WTC11 (cell line): Measurements from ENCODE around the gene BAIAP2L2. TPM values are rescaled to one million over a fixed set of nuclear protein-coding genes. Genes with fewer than 3 reads are reported as not detected.

ENCODE experiments used
- ATAC-seq: fragments of 200-7000 bp; cut with Tn5 transposase; 2 replicates; pipeline ENCODE4 v1.10.0; 2021; ENCODE audit warnings: mild to moderate bottlenecking, moderate library complexity
- CTCF ChIA-PET: fragments of 300-600 bp; sonication (Branson Sonifier 250); formaldehyde crosslinking; loops from one replicate; lab custom pipeline; 2021; ENCODE audit warnings: antibody characterized with exemption; lab: Charles Lee
- POLR2A ChIA-PET: fragments of 350-600 bp; sonication (Branson Sonifier 250); formaldehyde crosslinking; loops from one replicate; lab custom pipeline; 2021; ENCODE audit warnings: antibody characterized with exemption; lab: Charles Lee
- DNase-seq: peaks from one replicate; pipeline ENCODE4 v3.0.0; 2021; ENCODE audit warnings: low spot score
- H3K27ac Mint-ChIP-seq: 2 replicates; pipeline ENCODE4 v1.8.0; 2021; ENCODE audit warnings: mixed read lengths
- H3K27me3 Mint-ChIP-seq: 2 replicates; pipeline ENCODE4 v1.8.0; 2021; ENCODE audit warnings: low read depth, mild to moderate bottlenecking, moderate library complexity, mixed read lengths
- H3K36me3 Mint-ChIP-seq: 2 replicates; pipeline ENCODE4 v1.8.0; 2021; ENCODE audit warnings: mixed read lengths
- H3K4me1 Mint-ChIP-seq: 2 replicates; pipeline ENCODE4 v1.8.0; 2022; ENCODE audit warnings: mixed read lengths
- H3K4me3 Mint-ChIP-seq: 2 replicates; pipeline ENCODE4 v1.8.0; 2021; ENCODE audit warnings: mild to moderate bottlenecking, moderate library complexity, mixed read lengths
- H3K9me3 Mint-ChIP-seq: 2 replicates; pipeline ENCODE4 v1.8.0; 2021; ENCODE audit warnings: mixed read lengths
- CBFB ChIP-seq: sonication (generic); formaldehyde crosslinking; IDR thresholded peaks from 2 replicates; pipeline ENCODE4 v1.8.1; 2022; ENCODE audit warnings: mild to moderate bottlenecking, low read depth, missing genetic modification reagents
- CREM ChIP-seq: sonication (generic); formaldehyde crosslinking; IDR thresholded peaks from 2 replicates; pipeline ENCODE4 v1.8.1; 2022; ENCODE audit warnings: mild to moderate bottlenecking, missing genetic modification reagents, moderate library complexity
- CTCF ChIP-seq: fragments of 200-600 bp; IDR thresholded peaks from 2 replicates; pipeline ENCODE4 v1.8.0; 2022; ENCODE audit warnings: antibody characterized with exemption
- ETV6 ChIP-seq: sonication (generic); formaldehyde crosslinking; IDR thresholded peaks from 2 replicates; pipeline ENCODE4 v1.8.1; 2022; ENCODE audit warnings: mild to moderate bottlenecking, missing genetic modification reagents
- FOXK1 ChIP-seq: sonication (generic); formaldehyde crosslinking; IDR thresholded peaks from 2 replicates; pipeline ENCODE4 v1.8.0; 2022; ENCODE audit warnings: mild to moderate bottlenecking, moderate library complexity, missing genetic modification reagents
- NFE2L1 ChIP-seq: sonication (generic); formaldehyde crosslinking; IDR thresholded peaks from 2 replicates; pipeline ENCODE4 v1.8.1; 2023; ENCODE audit warnings: missing genetic modification reagents
- PRDM15 ChIP-seq: sonication (generic); formaldehyde crosslinking; IDR thresholded peaks from 2 replicates; pipeline ENCODE4 v1.8.0; 2022; ENCODE audit warnings: missing genetic modification reagents
- RORB ChIP-seq: fragments of 250-450 bp; sonication (Bioruptor Pico); IDR thresholded peaks from 2 replicates; pipeline ENCODE4 v1.9.0; 2021; ENCODE audit warnings: mild to moderate bottlenecking
- ZBTB21 ChIP-seq: sonication (generic); formaldehyde crosslinking; IDR thresholded peaks from 2 replicates; pipeline ENCODE4 v1.8.1; 2023; ENCODE audit warnings: mild to moderate bottlenecking, missing genetic modification reagents, borderline replicate concordance
- ZNF219 ChIP-seq: sonication (generic); formaldehyde crosslinking; IDR thresholded peaks from 2 replicates; pipeline ENCODE4 v1.8.0; 2023; ENCODE audit warnings: missing genetic modification reagents, mild to moderate bottlenecking, borderline replicate concordance
- ZNF232 ChIP-seq: sonication (generic); formaldehyde crosslinking; IDR thresholded peaks from 2 replicates; pipeline ENCODE4 v1.8.0; 2022; ENCODE audit warnings: mild to moderate bottlenecking, missing genetic modification reagents
- ZNF416 ChIP-seq: fragments of 250-450 bp; sonication (Bioruptor Pico); IDR thresholded peaks from 2 replicates; pipeline ENCODE4 v1.9.0; 2021; ENCODE audit warnings: mild to moderate bottlenecking, inconsistent platforms
- ZNF512 ChIP-seq: sonication (generic); formaldehyde crosslinking; IDR thresholded peaks from 2 replicates; pipeline ENCODE4 v1.8.1; 2022; ENCODE audit warnings: missing genetic modification reagents, borderline replicate concordance
- total RNA-seq: library from RNA; stranded (reverse); gene quantifications from 3 replicates; pipeline ENCODE4 v1.2.3, GENCODE V29; 2021
- TF ChIP-seq, protein P1 (sequence below): sonication (generic); formaldehyde crosslinking; IDR thresholded peaks from 2 replicates; pipeline ENCODE4 v1.8.0; 2022; ENCODE audit warnings: mild to moderate bottlenecking, missing genetic modification reagents
- TF ChIP-seq, protein P2 (sequence below): sonication (generic); formaldehyde crosslinking; IDR thresholded peaks from 2 replicates; pipeline ENCODE4 v1.8.1; 2023; ENCODE audit warnings: mild to moderate bottlenecking, missing genetic modification reagents
- TF ChIP-seq, protein P3 (sequence below): sonication (generic); formaldehyde crosslinking; IDR thresholded peaks from 2 replicates; pipeline ENCODE4 v1.8.0; 2023; ENCODE audit warnings: missing genetic modification reagents, mild to moderate bottlenecking, borderline replicate concordance

Gene BAIAP2L2
- total RNA-seq, 1 experiment from 2014 or later = 3.0 TPM

DNA sequence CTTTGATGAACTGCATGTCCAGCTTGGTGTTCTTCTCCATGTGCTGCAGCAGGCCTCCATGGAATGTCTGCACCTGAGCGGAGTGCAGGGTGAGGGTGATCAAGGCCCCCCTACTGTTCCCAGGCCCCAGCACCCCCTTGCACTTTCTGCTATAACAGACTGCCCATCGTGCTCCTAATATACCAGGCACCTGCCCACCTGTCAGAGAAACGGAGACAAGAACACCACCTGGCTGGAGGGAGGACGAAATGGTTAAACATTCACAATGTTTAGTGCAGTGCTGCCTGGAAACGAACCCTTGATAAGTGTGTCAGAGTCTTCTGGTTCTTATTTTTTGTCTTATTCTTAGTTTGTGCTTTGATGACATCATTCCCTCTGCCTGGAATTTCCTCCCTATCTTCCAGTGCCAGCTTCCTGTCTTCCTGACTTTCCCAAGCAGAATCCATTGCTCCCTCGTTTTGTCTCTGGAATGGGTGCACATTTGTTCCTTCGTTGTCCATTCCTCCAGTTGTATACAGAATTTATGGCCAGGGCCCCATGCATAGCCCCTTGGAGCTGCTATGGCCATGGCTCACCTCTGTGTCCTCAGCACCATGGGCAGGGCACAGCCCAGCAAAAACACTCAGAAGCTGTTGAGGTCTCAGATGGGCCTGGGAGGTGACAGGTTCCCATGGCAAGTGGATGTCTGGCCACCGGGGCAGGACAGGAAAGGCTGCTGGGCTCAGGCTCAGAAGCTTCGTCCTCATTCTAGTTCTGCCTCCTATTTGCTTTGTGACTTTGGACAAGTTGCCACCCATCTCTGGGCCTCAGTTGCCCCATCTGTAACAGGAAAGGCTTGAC is 11.9 kb downstream of the BAIAP2L2 start (continued):
- no peak for TF ChIP-seq ZNF512 (CRISPR knock-in tag)

DNA sequence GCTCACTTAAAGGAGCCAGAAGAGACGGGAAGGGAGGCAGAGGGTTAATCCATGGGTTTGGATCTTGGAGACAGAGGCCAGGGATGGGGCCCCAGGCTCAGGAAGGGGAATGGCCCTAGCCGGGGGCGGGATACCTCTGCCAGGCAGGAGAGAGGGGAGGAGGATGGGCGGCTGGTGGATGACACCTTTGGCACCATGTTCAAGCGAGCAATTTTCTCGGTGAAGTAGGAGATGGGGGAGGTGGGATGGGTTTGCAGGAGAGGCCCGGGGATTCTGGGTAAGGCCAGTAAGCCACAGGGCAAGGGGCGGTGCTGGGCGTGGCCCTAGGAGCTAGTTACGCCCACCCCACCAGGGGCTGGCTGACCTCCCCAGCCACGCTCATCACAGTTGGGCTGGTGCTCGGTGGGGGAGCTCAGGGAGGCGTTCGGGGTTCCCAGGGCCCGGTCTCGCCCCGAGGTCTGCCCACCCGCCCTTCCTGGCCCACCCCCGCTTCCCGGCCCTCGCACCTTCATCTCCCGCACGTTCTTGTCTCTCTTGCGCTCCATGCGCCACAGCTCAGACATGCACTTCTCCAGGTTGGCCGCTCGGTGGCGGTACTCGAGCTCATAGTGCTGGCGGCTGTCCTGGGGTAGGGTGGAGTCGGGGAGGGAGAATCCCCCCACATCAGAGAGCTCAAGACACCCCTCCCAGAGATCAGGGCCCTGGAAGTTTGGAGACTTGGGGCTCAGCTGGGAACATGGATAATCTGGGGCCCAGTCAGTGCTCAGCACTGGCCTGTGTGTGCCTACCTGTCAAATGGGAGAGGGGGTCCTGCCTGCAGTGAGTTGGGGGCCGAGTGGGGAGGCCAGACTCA is 12.7 kb downstream of the BAIAP2L2 start:
- H3K9me3 Mint-ChIP-seq = no peaks in the 10 kb centered on the region
- no peak overlapping the region for H3K27ac Mint-ChIP-seq
- peak; percentile 83 for DNase-seq
- peak overlapping the region; percentile 72 for H3K4me3 Mint-ChIP-seq
- CTCF ChIA-PET = interaction anchor here (0.5 to 9.9 kb wide), 86 partner anchors 14 to 1558 kb away, joined by 3 to 222 read pairs (median 5); partner anchors contain the start of genes BAIAP2L2, DMC1, GTPBP1 and MAFF
- POLR2A ChIA-PET = interaction anchor here (0.8 to 1.7 kb wide), 9 partner anchors 9 to 117 kb away, joined by 3 to 5 read pairs (median 5); partner anchors contain the start of genes BAIAP2L2 and PICK1
- no peaks in the 10 kb centered on the region; the same call in 1 of the 2 replicates for H3K36me3 Mint-ChIP-seq
- peaks cover 14% of the 10 kb centered on the region for H3K4me1 Mint-ChIP-seq
- peak; percentile 93 for ATAC-seq
- peaks cover 7% of the 10 kb centered on the region for H3K27me3 Mint-ChIP-seq
- TF ChIP-seq ETV6 (CRISPR knock-in tag) (0 out of 2 replicates have a peak, but pooled peaks have one; percentile 65), ZBTB21 (no peak; the same call in 1 of the 2 replicates), CTCF (peak; percentile 75), PRDM15 (no peak), CBFB (CRISPR knock-in tag) (no peak), ZNF416 (CRISPR knock-in tag) (no peak), NFE2L1 (CRISPR knock-in tag) (peak; percentile 66; the same call in 1 of the 2 replicates), FOXK1 (CRISPR knock-in tag) (0 out of 2 replicates have a peak, but pooled peaks have one; percentile 13), RORB (CRISPR knock-in tag) (no peak), ZNF219 (CRISPR knock-in tag) (no peak), ZNF232 (peak; percentile 83; the same call in 1 of the 2 replicates), CREM (CRISPR knock-in tag) (peak; percentile 50; the same call in 1 of the 2 replicates)
- TF ChIP-seq, protein P1, sequence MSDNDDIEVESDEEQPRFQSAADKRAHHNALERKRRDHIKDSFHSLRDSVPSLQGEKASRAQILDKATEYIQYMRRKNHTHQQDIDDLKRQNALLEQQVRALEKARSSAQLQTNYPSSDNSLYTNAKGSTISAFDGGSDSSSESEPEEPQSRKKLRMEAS (CRISPR knock-in tag) = peak; percentile 98
- TF ChIP-seq, protein P2, sequence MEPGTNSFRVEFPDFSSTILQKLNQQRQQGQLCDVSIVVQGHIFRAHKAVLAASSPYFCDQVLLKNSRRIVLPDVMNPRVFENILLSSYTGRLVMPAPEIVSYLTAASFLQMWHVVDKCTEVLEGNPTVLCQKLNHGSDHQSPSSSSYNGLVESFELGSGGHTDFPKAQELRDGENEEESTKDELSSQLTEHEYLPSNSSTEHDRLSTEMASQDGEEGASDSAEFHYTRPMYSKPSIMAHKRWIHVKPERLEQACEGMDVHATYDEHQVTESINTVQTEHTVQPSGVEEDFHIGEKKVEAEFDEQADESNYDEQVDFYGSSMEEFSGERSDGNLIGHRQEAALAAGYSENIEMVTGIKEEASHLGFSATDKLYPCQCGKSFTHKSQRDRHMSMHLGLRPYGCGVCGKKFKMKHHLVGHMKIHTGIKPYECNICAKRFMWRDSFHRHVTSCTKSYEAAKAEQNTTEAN (CRISPR knock-in tag) = peak; percentile 57; the same call in 1 of the 2 replicates
- TF ChIP-seq, protein P3, sequence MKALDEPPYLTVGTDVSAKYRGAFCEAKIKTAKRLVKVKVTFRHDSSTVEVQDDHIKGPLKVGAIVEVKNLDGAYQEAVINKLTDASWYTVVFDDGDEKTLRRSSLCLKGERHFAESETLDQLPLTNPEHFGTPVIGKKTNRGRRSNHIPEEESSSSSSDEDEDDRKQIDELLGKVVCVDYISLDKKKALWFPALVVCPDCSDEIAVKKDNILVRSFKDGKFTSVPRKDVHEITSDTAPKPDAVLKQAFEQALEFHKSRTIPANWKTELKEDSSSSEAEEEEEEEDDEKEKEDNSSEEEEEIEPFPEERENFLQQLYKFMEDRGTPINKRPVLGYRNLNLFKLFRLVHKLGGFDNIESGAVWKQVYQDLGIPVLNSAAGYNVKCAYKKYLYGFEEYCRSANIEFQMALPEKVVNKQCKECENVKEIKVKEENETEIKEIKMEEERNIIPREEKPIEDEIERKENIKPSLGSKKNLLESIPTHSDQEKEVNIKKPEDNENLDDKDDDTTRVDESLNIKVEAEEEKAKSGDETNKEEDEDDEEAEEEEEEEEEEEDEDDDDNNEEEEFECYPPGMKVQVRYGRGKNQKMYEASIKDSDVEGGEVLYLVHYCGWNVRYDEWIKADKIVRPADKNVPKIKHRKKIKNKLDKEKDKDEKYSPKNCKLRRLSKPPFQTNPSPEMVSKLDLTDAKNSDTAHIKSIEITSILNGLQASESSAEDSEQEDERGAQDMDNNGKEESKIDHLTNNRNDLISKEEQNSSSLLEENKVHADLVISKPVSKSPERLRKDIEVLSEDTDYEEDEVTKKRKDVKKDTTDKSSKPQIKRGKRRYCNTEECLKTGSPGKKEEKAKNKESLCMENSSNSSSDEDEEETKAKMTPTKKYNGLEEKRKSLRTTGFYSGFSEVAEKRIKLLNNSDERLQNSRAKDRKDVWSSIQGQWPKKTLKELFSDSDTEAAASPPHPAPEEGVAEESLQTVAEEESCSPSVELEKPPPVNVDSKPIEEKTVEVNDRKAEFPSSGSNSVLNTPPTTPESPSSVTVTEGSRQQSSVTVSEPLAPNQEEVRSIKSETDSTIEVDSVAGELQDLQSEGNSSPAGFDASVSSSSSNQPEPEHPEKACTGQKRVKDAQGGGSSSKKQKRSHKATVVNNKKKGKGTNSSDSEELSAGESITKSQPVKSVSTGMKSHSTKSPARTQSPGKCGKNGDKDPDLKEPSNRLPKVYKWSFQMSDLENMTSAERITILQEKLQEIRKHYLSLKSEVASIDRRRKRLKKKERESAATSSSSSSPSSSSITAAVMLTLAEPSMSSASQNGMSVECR = 0 out of 2 replicates have a peak, but pooled peaks have one; percentile 52
